DMS79 treated with DMSO at 0.1 percent for 48 hours (cell line): ENCODE results near the gene PLG.
"Not testable (repeated sequence)": the region's sequence is repeated elsewhere in the genome, so short reads cannot be mapped to it uniquely, and the experiment has no call there.

ENCODE experiments used
- DNase-seq: peaks from one replicate; lab custom pipeline; 2025; lab: John Stamatoyannopoulos, UW

PLG gene

DNA sequence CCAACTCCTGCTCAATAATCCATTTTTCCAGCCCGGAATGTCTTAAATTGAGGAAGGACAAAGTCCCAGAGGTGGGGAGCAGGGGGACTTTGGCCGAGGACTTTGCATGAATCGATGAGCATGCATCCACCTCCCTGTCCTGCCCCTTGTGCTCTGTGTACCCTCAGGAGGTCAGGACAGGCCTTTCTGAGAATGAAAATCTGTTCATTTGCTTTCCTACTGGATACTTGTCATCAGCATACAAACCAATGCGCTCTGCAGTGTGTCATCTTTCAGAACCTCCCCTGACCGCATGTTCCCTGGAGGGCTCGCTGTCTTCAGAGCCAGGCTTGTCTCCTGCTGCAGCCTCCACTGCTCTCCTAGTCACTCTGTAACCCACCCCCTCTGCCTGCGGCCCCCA is 2.6 kb downstream of the PLG start:
- DNase-seq = not testable (repeated sequence)

DNA sequence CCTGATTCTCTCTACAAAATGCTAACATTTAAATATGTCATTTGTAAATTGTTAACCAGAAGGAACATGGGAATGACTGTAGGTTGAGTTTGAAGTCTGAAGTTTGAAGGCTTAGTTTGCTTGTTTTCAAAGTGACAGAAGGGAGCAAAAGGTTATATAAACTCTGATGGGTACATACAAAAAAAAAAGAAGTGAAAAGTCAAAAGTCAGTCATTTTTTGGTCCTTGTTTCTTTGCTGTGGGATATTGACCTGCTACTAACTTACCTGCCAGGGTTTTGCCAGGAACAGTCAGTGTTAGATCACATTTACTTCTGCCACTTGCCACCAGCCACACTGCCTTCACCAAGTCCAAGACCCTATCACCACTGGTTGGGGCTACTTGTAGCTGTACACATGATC is 6.9 kb downstream of the PLG start:
- DNase-seq = not testable (repeated sequence)

- DNase-seq = no peak
These were observed 12.8 kb downstream of the PLG start for GRCh38 chr6:160714731-160715316.

DNA sequence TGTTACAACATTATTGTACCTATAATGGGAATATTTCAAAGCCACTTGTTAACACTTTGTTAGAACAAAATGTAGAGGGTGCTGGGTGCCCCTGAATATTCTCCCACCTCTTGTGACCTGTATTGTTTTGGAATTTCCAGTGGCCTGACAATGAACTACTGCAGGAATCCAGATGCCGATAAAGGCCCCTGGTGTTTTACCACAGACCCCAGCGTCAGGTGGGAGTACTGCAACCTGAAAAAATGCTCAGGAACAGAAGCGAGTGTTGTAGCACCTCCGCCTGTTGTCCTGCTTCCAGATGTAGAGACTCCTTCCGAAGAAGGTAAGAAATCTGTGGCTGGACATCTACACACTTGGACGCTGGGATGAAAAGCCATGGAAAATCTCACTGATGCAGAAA is 28.9 kb downstream of the PLG start:
- no peak for DNase-seq

DNA sequence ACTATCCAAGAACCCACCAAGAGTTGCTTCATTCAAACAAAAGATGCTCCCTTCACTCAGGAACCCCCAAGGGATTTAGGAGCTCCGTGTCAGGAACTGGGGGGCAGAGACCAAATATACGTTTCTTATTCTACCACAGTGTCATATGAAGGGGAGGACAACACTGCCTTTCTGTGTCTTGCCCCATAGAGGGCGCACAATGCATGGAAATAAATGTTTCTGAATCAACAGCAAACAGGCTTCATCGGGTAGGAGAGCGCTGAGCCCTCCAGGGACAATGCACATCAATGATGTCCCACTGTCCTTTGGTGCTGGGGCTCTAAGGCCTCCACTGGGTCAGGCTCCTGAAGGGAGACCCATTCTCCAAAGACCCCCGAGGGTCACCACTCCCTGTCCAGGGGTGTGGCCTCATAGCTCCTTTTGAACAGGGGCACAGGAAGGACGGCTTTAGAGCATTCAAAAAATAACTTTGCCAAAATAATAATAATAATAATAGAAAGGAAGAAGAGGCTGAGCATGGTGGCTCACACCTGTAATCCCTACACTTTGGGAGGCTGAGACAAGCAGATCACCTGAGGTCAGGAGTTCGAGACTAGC is 31.1 kb downstream of the PLG start:
- DNase-seq = no peak

DNA sequence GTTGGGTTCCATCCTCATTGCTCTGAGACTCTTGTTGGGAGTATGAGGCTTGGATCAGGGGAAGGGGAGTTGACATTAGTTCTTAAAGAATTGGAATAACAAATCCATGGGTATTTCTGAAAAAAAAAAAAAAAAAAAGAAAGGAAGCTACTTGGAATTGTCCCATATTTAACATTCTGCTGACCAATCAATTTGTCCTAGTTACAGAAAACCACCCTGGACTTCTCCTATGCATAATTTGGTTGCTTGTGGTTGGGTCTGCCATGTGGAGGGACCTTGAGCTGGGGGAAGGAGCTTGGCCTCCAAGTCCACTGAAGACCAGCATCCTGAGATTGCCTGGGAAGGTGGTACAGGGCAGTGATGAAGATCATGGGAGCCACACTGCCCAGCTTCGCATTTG is 32.6 kb downstream of the PLG start:
- DNase-seq = no peak

- no peak for DNase-seq
These were observed 33.5 kb downstream of the PLG start for GRCh38 chr6:160735523-160735922.

DNA sequence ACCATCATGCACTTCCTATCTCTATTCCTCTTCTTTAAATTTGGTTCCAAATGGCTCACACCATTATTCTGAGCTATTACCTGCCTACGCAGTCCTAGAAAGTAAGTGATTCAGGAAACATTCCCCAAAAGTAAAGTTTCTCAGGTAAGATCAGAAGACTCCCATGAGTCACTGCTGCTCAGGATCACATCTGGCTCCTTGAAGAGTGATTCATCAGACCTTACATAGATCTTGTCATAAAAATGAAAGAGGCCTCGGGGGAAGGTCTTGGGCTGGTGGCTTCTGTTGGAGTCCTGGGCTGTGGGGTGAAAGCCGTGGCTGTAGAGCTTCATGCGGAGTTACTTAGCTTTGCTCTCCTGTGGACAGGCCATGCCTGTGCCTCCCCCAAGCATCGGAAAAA is 35.9 kb downstream of the PLG start:
- no peak for DNase-seq

GRCh38 chr6:160739955-160740354 is 37.9 kb downstream of the PLG start:
- DNase-seq = no peak

DNA sequence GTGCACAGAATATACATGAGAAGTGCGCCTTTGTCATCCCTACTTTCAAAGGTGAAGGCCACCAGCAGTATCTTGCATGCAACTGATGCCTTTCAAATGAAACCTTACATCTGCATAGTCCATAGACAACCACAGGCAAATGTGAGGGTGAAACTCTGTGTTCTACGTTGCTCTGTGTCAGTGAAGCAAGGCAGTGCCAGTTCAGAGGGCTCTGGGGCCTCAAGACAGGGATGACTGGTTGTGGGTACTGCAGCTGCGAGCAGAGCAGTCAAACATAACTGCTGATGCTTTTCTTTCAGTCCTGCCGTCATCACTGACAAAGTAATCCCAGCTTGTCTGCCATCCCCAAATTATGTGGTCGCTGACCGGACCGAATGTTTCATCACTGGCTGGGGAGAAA is 39.0 kb downstream of the PLG start:
- DNase-seq = not testable (repeated sequence)

- no peak for DNase-seq
These were observed 40.0 kb downstream of the PLG start for GRCh38 chr6:160742090-160742489.

- DNase-seq = no peak
These were observed 48.2 kb downstream of the PLG start for GRCh38 chr6:160750276-160750689.

DNA sequence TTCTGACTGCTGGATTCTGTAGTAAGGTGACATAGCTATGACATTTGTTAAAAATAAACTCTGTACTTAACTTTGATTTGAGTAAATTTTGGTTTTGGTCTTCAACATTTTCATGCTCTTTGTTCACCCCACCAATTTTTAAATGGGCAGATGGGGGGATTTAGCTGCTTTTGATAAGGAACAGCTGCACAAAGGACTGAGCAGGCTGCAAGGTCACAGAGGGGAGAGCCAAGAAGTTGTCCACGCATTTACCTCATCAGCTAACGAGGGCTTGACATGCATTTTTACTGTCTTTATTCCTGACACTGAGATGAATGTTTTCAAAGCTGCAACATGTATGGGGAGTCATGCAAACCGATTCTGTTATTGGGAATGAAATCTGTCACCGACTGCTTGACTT is 51.2 kb downstream of the PLG start:
- not testable (repeated sequence) for DNase-seq

GRCh38 chr6:160755165-160755564 is 53.1 kb downstream of the PLG start:
- no peak for DNase-seq

DNA sequence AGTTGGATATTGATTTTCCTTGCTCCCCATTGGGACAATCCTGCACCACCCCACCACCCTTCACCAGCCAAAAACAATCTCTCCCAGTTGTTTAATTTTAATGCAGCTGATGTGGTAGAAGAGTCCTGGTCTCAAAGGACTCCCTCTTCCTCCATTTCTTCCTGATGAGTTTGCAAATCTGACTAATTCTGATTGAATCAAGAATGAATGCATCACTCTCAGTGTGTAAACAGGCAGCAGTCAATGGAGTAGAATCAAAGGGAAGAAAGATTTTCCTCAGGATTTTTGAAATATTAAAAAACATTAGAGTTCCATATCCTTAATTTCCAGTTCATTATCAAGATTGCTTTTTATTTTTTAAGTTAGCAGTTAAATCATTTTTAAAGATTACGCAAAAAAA is 54.0 kb downstream of the PLG start:
- no peak for DNase-seq

- no peak for DNase-seq
These were observed 54.8 kb downstream of the PLG start for GRCh38 chr6:160756871-160757270.

DNA sequence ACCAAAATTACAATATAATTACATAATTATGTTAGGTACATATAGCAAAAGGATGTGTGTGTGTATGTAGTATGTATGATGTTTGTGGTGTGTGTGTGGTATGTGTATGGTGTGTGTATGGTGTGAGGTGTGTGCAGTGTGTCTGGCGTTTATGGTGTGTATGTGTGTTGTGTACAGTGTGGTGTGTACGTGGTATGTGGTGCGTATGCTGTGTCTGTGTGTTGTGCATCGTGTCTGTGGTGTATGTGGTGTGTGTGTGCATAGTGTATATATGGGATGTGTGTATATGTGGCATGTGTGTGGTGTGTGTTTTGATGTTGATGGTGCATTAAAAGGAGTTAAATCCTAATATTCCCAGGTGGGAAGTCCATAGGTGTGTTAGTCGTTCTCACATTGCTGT is 62.8 kb downstream of the PLG start:
- DNase-seq = no peak

- no peak for DNase-seq
These were observed 63.4 kb downstream of the PLG start for GRCh38 chr6:160765412-160765811.

DNA sequence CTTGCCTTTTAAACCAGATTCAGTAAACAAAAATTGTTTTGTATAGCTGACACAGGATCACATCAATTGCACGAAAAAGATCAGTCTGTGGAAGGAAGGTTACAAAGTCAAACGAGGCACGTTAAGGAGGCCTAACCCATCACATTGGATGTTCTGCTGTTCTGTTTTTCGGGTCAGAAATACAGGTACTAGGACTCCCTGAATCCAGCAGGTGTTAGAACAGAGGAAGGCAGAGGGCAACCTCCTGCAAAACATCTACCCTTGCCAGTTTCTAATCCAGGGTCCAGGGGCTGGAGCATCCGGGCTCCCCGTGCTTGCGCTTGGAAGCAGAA is 64.6 kb downstream of the PLG start:
- no peak for DNase-seq

GRCh38 chr6:160766989-160767646 is 65.1 kb downstream of the PLG start:
- DNase-seq = peak; percentile 18

DNA sequence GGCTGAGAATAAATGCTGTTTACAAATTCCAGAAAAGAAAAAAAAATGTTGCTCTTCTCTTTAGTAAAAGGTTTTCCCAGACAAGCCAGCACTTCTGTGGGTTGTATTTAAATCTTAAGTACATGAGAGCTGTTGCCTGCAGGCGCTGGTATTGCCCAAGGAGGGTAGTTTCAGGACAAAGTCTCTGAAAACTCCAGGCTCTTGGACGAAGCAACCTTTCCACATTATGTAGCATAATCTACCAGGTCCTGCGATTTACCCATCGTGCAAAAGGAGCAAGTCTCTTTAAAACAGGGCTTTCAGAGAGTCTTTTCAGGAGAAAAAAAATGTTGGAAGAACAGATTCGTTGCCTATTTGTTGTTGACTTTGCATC is 65.6 kb downstream of the PLG start:
- DNase-seq = no peak

DNA sequence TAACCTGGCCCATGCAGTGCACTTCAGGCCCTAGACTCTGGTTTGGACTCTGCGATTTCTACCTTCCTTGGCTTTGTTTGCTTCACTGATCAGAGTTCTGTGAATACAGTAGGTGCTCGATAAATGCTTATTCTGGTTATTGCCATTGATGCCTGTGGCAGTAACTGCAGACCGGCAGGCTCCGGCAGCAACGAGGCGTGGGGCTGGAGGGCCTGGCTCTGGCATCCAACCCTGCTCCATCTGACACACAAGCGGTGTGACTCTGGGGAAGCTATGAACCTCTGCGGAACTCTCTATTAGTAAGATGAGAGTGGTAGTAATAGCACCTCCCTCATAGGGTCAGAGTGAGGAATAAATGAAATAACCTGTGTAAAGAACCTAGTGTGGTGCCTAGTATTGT is 66.1 kb downstream of the PLG start:
- no peak for DNase-seq

DNA sequence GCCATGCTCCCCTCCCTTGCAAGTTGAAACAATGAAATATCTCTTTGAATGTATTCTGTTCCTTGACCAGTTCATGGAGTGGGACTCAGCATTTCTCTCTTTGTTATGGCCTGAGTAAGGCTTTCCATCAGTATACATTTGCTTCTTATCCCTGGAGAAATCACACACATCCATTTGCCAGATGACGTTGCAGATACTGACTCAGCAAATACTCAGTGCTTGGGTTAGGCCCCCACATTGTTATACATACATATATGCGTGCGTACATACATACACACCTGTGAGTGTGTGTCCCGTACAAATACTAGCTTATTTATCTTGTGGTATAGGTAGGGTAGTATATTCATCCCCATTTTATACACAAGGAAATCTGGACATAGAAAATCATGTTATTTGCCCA is 72.4 kb downstream of the PLG start:
- no peak for DNase-seq
